GM12873 (cell line): ENCODE measurements around the gene HOXA9.

Experiments
- CTCF ChIP-seq: IDR thresholded peaks from 2 replicates; pipeline ENCODE4 v1.5.1; 2012; ENCODE audit warnings: low read depth, mild to moderate bottlenecking, moderate library complexity, low read length, control low read depth; ENCODE audit not compliant: insufficient read depth; ENCODE audit errors: missing control alignments

HOXA9 gene

GRCh38 chr7:27166531-27167505 is 1.5 kb upstream of the HOXA9 start:
- no peak for TF ChIP-seq CTCF

- no peak for TF ChIP-seq CTCF
These were observed 726 bp upstream of the HOXA9 start for GRCh38 chr7:27165996-27166530.

- no peak for TF ChIP-seq CTCF
These were observed 809 bp downstream of the HOXA9 start for GRCh38 chr7:27164367-27165088.

- no peak for TF ChIP-seq CTCF
These were observed 1.3 kb downstream of the HOXA9 start for GRCh38 chr7:27164045-27164366.

DNA sequence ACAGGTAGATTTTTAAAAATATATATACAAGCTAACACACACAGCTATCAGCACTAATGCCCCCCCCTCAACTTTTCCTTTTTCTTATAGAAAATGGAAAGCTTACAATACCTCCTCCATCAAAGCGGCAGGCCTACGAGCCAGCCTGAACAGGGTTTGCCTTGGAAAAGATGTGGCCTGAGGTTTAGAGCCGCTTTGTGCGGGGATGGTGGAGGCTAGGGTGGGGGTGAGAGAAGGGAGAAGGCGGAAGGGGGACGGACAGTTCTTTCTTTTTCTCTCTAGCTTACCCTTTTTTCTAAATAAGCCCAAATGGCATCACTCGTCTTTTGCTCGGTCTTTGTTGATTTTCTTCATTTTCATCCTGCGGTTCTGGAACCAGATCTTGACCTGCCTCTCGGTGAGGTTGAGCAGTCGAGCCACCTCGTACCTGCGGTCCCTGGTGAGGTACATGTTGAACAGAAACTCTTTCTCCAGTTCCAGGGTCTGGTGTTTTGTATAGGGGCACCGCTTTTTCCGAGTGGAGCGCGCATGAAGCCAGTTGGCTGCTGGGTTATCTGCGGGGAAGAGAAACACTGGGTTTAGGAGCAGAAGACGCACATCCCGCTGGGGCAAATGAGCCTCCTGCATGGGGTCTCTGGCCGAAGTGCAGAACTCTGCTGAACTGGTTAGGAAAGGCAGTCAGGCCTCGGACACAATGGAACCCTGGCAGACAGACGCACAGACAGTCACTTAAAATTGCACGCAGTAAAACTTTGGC is 1.9 kb downstream of the HOXA9 start:
- TF ChIP-seq CTCF, result no peak

- TF ChIP-seq CTCF, result no peak
These were observed 2.6 kb downstream of the HOXA9 start for GRCh38 chr7:27162561-27163287.
